CD4-positive, alpha-beta T cell treated with Interleukin-4 for 4 hours (primary cell): ENCODE data around the gene GRIK5.
"Not testable (repeated sequence)": the region's sequence is repeated elsewhere in the genome, so short reads cannot be mapped to it uniquely, and the experiment has no call there.

Source experiments
- DNase-seq: peaks from one replicate; pipeline ENCODE4 v3.0.0-alpha.2; 2020

Gene GRIK5

GRCh38 chr19:42005504-42005903 lies 64.5 kb downstream of the GRIK5 start:
- no peak for DNase-seq

- no peak for DNase-seq
These were observed 66.3 kb downstream of the GRIK5 start for GRCh38 chr19:42003506-42004294.

GRCh38 chr19:41999878-42000208 lies 70.2 kb downstream of the GRIK5 start:
- DNase-seq: no peak

DNA sequence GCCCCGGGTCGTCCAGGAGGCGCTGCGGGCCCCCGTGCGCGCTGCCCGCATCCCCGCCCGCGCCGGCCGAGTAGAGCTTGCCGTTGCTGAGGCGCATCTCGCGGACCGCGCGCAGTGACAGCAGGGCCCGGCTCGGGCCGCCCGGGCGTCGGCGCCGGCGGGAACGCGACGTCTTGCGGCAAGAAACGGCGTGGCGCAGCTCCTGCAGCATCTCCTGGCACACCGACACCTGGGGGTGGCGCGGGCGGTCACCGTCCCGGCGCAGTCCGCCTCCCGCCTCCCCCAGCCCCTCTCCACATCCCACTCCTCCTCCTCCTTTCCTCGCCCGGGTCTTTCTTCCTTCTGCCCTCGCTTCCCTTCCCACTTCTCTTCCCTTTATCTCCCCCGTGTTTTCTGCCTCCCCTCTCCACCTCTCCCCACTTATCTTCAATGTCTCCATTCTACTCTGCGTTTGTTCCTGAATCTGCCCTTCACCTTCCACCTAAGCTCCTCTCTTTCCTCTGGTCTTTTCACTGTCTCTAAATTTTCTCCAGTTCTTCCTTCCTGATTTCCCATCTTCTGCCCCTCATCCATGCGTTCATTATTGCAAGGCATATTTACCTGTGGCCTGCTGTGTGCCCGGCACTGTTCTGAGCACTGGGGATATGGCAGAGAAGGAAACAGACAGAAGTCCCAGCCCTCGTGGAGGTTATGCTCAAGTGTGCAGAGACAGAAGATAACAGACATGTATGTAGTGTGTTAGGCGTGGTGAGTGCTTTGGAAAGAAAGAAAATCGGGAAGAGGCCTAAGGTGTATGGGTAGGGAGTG lies 70.7 kb downstream of the GRIK5 start:
- DNase-seq: no peak

GRCh38 chr19:41998246-41999020 lies 71.6 kb downstream of the GRIK5 start:
- no peak for DNase-seq

- no peak for DNase-seq
These were observed 72.2 kb downstream of the GRIK5 start for GRCh38 chr19:41997851-41998229.

DNA sequence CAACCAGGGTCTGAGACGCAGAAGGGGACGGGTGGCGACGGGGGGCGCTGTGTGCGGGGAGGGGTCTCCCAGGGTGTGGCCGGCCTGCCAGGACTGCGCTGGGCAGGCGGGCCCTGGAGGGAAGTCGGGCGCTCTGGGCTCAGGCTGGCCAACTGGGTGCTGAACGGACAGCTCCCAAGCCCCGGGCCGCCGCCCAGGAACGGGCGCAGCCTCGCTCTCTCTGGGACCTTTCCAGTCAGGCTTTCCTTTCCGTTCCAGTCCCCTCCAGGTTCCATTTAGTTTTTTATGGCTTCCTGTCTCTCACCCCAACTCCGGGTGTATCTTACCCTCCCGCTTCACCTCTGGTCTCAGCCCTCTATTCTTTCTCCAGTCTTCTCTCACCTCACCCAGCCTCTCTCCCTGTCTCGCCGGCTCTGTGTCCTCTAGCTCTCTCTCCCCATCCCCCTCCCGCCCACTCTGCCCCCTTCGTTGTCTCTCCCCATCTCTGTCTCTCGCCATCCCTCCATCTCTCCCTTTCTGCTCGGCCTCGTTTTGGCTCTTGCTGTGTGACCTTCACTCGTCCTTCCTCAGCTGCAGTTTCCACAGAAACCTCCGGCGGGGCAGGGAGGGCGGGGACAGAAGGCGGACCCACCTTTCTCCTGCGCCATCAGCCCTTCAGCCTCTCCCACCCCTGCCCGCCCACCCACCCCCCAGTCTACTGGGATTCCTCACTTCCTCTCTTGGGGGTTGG lies 72.7 kb downstream of the GRIK5 start:
- DNase-seq: peak; percentile 4

DNA sequence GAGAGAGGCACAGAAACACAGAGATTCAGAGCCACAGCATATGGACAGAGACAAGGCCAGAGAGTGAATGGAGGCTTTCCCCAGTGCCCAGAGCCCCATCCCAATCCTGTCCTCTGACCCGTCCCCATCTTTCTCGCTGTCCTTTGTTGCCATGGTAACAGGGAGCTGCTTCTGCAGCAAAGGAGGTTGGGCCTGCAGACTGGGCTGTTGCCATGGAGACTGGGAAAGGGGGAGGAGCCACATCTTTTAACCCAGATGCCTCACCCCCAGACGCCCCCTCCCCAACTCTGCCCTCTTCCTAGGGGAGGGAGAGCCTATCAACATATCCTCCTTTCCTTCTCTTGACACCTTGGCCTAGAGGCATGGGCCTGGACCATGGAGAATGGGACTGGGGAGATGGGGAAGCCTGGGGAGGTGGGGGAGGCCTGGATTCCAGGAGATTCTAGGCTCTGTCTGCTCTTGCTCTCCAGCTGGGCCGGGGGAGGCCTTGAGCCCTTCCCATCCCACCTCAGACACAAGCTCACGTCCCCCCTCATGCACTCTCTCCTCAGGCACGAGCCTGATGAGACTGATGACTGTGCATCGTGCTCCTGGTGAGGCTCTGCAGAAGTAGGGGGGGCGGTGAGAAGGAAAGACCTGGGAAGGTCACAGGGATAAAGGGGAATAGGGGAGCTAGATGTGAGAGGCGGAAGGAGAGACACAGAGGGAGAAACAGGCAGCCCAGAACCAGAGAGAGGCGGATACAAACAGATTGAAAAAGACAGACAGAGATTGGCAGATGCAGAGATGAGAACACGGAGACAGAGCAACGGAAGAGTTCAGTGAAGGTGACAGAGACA lies 73.8 kb downstream of the GRIK5 start:
- DNase-seq: no peak

GRCh38 chr19:41994994-41995958 lies 74.7 kb downstream of the GRIK5 start:
- no peak for DNase-seq

GRCh38 chr19:41994521-41994971 lies 75.5 kb downstream of the GRIK5 start:
- DNase-seq: no peak

DNA sequence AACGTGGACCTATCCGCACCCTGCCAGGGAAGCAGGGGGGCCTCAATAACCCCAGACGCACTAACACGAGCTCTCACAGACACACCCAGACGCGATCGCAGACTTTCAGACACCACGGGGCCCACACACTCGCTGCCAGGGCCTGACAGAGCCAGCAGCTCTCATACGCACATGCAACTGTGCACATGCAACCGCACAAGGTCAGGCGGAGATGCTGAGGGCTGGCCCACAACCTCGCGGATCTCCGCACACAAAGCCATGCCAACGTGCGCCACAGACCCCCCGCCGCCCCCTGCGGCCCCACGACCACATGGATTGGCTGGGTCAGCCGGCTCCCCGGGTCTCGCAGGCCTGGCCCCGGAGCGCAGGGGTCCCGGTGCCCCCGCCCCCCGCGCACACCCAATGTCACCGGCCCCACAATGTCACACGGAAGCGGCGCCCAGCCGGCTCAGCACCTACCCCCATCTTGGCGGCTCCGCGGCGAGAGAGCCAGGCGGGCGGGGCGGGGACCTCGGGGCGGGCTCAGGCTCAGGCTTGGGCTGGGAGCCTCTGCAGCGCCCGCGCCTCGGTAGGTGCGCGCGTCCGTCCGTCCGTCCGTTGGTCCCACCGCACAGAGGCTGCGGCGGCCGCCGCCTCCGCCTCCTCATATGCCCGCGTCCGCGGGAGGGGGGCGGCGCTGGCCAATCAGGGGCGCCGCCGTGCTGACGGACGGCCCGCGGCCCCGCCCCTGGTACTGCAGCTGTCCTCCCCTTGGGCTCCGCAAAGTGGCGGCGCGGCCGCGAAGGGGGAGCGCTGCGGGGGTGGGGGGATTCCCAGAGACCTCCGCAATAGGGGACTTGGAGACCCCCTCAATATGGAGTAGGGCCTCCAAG lies 76.2 kb downstream of the GRIK5 start, which contains the start of gene ATP1A3:
TSS of gene ATP1A3 (minus strand) at position 619 of the 872 bp plus-strand sequence. CDS start at position 465, 154 bp downstream.
- peak; percentile 48 for DNase-seq

DNA sequence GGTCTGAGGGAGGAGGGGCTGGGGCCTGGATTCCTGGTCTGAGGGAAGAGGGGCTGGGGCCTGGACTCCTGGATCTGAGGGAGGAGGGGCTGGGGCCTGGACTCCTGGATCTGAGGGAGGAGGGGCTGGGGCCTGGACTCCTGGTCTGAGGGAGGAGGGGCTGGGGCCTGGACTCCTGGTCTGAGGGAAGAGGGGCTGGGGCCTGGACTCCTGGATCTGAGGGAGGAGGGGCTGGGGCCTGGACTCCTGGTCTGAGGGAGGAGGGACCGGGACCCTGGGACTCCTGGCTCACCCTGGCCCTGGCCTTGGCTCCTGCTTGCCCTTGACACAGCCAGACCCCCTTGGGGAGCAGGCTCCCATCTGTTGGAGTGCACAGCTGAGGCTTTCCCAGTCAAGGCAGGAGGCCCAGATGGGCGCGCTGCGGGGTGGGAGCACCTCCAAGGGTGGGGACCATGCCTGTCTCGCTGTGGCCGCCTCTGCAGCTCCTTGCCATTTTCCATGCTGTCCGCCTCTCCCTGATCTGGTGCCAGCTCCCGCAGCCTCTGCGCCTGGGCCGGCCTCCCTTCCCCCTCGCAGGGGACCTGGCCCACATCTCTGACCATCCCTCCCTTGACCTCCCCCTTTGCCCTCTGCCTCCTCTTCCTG lies 78.0 kb downstream of the GRIK5 start:
- DNase-seq: not testable (repeated sequence)

GRCh38 chr19:41991025-41991424 lies 79.0 kb downstream of the GRIK5 start:
- no peak for DNase-seq

DNA sequence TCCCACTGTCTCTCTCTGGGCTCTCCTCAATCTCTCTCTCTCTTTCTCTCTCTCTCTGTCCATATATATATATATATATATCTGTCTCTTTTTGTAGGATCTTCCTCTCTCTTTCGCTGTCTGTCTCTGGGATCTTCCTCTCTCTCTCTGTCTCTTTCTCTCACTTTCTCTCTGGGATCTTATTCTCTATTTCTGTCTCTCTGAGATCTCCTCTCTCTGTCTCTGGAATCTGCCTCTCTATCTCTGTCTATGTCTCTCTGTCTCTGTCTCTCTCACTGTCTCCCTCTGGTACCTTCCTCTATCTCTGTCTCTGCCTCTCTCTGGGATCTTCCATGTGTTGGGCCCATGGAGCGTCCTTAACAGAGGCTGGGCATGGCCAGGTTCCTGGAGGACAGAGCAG lies 79.4 kb downstream of the GRIK5 start:
- no peak for DNase-seq

DNA sequence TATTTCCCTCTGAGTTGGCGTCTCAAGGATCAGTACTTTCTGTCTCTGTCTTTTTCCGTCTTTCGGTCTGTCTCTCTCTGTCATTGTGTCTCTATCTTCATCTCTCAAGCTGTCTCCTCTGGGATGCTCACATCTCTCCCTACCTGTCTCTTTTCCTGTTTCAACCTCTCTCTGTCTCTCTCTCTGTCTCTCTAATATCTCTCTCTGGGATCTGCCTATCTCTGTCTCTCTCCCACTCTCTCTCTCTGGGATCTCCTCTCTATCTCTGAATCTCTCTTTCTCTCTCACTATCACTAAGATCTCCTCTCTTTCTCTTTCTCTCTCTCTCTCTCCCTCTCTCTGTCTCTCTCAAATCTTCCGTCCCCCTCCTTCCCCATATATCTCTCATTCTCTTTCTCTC lies 80.0 kb downstream of the GRIK5 start:
- no peak for DNase-seq

DNA sequence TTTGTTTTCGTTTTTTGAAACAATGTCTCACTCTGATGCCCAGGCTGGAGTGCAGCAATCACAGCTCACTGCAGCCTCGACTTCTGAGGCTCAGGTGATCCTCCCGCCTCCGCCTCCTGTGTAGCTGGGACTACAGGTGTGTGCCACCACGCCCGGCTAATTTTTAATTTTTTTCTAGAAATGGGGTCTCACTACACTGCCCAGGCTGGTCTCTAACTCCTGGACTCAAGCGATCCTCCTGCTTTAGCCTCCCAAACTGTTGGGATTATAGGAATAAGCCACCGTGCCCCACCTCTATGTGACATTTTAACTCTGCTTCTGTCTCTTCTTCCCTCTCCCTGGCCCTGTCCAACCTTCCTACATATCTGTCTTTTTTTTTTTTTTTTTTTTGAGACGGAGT lies 81.1 kb downstream of the GRIK5 start:
- no peak for DNase-seq

DNA sequence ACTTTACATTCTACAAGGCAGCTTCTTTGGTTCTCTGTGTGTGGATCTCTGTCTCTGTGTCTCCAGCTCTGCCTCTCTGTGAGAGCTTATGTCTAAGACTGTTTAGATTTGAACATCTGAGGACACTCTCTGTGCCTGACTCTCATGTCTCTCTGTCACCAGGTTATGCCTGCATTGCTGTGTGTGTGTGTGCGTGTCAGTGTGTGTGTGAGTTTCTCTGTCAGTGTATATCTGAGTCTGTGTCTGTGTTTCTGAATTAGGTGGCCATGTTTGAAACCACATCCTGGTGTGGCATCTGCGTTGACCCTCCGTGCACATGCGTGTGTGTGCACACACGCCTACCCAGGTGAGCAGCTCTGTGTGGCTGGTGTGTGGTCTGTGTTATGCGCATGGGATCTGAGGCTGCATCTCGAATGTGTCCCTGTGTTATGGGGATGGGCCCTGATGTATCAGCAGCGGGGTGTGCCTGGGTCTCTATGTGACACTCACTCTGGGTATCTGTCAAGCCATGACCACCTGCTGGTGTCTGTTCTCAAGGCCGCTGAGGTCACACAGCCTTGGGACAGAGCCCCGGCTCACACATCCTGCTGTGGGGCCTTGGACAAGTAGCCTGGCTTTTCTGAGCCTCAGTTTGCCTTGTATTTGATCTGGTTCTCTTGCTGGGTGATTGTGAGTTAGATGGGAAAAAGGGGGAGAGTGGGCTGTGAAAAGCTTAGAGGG lies 82.7 kb downstream of the GRIK5 start:
- no peak for DNase-seq

GRCh38 chr19:41984961-41985360 lies 85.0 kb downstream of the GRIK5 start:
- no peak for DNase-seq
